ENCODE results near the gene SLC14A1.

GRCh38 chr18:45738660-45739059 is 14.7 kb downstream of the SLC14A1 start:
- no peak for TF ChIP-seq POLR2AphosphoS5 (IDR thresholded peaks at IDR 0.05; ENCODE audit: low read depth, low read length)
- TF ChIP-seq, protein P1, sequence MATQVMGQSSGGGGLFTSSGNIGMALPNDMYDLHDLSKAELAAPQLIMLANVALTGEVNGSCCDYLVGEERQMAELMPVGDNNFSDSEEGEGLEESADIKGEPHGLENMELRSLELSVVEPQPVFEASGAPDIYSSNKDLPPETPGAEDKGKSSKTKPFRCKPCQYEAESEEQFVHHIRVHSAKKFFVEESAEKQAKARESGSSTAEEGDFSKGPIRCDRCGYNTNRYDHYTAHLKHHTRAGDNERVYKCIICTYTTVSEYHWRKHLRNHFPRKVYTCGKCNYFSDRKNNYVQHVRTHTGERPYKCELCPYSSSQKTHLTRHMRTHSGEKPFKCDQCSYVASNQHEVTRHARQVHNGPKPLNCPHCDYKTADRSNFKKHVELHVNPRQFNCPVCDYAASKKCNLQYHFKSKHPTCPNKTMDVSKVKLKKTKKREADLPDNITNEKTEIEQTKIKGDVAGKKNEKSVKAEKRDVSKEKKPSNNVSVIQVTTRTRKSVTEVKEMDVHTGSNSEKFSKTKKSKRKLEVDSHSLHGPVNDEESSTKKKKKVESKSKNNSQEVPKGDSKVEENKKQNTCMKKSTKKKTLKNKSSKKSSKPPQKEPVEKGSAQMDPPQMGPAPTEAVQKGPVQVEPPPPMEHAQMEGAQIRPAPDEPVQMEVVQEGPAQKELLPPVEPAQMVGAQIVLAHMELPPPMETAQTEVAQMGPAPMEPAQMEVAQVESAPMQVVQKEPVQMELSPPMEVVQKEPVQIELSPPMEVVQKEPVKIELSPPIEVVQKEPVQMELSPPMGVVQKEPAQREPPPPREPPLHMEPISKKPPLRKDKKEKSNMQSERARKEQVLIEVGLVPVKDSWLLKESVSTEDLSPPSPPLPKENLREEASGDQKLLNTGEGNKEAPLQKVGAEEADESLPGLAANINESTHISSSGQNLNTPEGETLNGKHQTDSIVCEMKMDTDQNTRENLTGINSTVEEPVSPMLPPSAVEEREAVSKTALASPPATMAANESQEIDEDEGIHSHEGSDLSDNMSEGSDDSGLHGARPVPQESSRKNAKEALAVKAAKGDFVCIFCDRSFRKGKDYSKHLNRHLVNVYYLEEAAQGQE (IDR thresholded peaks at IDR 0.05; ENCODE audit: insufficient read depth in 1 of 2, low read depth in 2 of 2, low read length in 2 of 2), result no peak
- no peak for TF ChIP-seq TAF1 (IDR thresholded peaks at IDR 0.05; ENCODE audit: borderline replicate concordance, insufficient read depth, low read length)
